Liver (tissue), 9 donors: Measurements from ENCODE around the gene IL36G. TPM values are rescaled to one million over a fixed set of nuclear protein-coding genes. Genes with fewer than 3 reads are reported as not detected.
A peak's percentile ranks its signal among the peaks of the same experiment; 100 is the strongest.

Source experiments
- DNase-seq: peaks from one replicate; pipeline ENCODE4 v3.0.0-alpha.2; 2017; ENCODE audit warnings: low spot score
- H3K27ac ChIP-seq, 2 donors: one replicate each; pipeline ENCODE4 v1.7.0; 2013; ENCODE audit warnings: inconsistent platforms in 2 of 2, low read length in 2 of 2, control low read depth in 1 of 2, low read depth in 1 of 2, mild to moderate bottlenecking in 1 of 2
- H3K27me3 ChIP-seq, 4 donors: one replicate each; pipeline versions ENCODE4 v1.6.1 to v1.7.0; 2013; ENCODE audit warnings: low read length in 3 of 4, inconsistent platforms in 1 of 4, mild to moderate bottlenecking in 1 of 4, moderate library complexity in 1 of 4; ENCODE audit not compliant: control insufficient read depth in 4 of 4, insufficient read depth in 4 of 4
- H3K36me3 ChIP-seq, 4 donors: one replicate each; pipeline versions ENCODE4 v1.6.1 to v1.7.0; 2013; ENCODE audit warnings: low read length in 3 of 4, mild to moderate bottlenecking in 3 of 4, low read depth in 1 of 4, moderate library complexity in 1 of 4; ENCODE audit not compliant: control insufficient read depth in 4 of 4, insufficient read depth in 3 of 4
- H3K4me1 ChIP-seq, 4 donors: one replicate each; pipeline versions ENCODE4 v1.6.1 to v1.7.0; 2013; ENCODE audit warnings: low read length in 3 of 4, mild to moderate bottlenecking in 3 of 4, moderate library complexity in 1 of 4; ENCODE audit not compliant: control insufficient read depth in 4 of 4, insufficient read depth in 4 of 4
- H3K4me3 ChIP-seq, 3 donors: one replicate each; pipeline versions ENCODE4 v1.6.1 to v1.7.0; 2013; ENCODE audit warnings: low read length in 3 of 3, control low read depth in 1 of 3, low read depth in 1 of 3, mild to moderate bottlenecking in 1 of 3
- H3K9ac ChIP-seq, 2 donors: one replicate each; pipeline ENCODE4 v1.7.0; 2013; ENCODE audit warnings: low read length in 2 of 2, mild to moderate bottlenecking in 2 of 2, moderate library complexity in 2 of 2, control low read depth in 1 of 2, low read depth in 1 of 2
- H3K9me3 ChIP-seq, 4 donors: one replicate each; pipeline versions ENCODE4 v1.6.1 to v1.7.0; 2013; ENCODE audit warnings: low read length in 3 of 4; ENCODE audit not compliant: control insufficient read depth in 4 of 4
- CTCF ChIP-seq: fragments of 150-350 bp; IDR thresholded peaks from 2 replicates; pipeline ENCODE4 v1.5.1; 2017; ENCODE audit warnings: improper control_type of control experiment, low read depth, low read length; ENCODE audit not compliant: missing input control
- EGR1 ChIP-seq, 2 donors: IDR thresholded peaks; 2 replicates each; pipeline ENCODE4 v1.6.1; 2016 to 2018; ENCODE audit warnings: antibody characterized with exemption in 2 of 2, low read depth in 2 of 2
- FOXA1 ChIP-seq: IDR thresholded peaks from 2 replicates; pipeline ENCODE4 v1.6.1; 2016; ENCODE audit warnings: antibody characterized with exemption
- FOXA2 ChIP-seq: IDR thresholded peaks from 2 replicates; pipeline ENCODE4 v1.6.1; 2016; ENCODE audit warnings: antibody characterized with exemption
- GABPA ChIP-seq, 2 donors: IDR thresholded peaks in 1 of 2; conservative IDR thresholded peaks in 1 of 2; 2 replicates each; pipeline ENCODE4 v1.6.1; 2016; ENCODE audit warnings: antibody characterized with exemption in 2 of 2, mild to moderate bottlenecking in 1 of 2, moderate library complexity in 1 of 2
- HNF4A ChIP-seq, 2 donors: conservative IDR thresholded peaks; 2 replicates each; pipeline ENCODE4 v1.6.1; 2016; ENCODE audit warnings: antibody characterized with exemption in 2 of 2, mild to moderate bottlenecking in 2 of 2
- HNF4G ChIP-seq: IDR thresholded peaks from 2 replicates; pipeline ENCODE4 v1.6.1; 2016; ENCODE audit warnings: antibody characterized with exemption
- JUND ChIP-seq, 2 donors: IDR thresholded peaks; 2 replicates each; pipeline ENCODE4 v1.6.1; 2016; ENCODE audit warnings: antibody characterized with exemption in 2 of 2
- NR2F2 ChIP-seq: IDR thresholded peaks from 2 replicates; pipeline ENCODE4 v1.6.1; 2016; ENCODE audit warnings: antibody characterized with exemption
- RAD21 ChIP-seq, 2 donors: IDR thresholded peaks; 2 replicates each; pipeline ENCODE4 v1.6.1; 2016; ENCODE audit warnings: antibody characterized with exemption in 2 of 2, mild to moderate bottlenecking in 2 of 2
- RXRA ChIP-seq, 2 donors: IDR thresholded peaks; 2 replicates each; pipeline ENCODE4 v1.6.1; 2017 to 2018; ENCODE audit warnings: antibody characterized with exemption in 2 of 2, mild to moderate bottlenecking in 1 of 2
- SP1 ChIP-seq: IDR thresholded peaks from 2 replicates; pipeline ENCODE4 v1.6.1; 2018; ENCODE audit warnings: antibody characterized with exemption, mild to moderate bottlenecking
- TAF1 ChIP-seq: conservative IDR thresholded peaks from 2 replicates; pipeline ENCODE4 v1.6.1; 2016; ENCODE audit warnings: antibody characterized with exemption, mild to moderate bottlenecking
- YY1 ChIP-seq: IDR thresholded peaks from 2 replicates; pipeline ENCODE4 v1.6.1; 2016; ENCODE audit warnings: antibody characterized with exemption, mild to moderate bottlenecking
- WGBS: extraction: QIAGEN DNeasy Blood & Tissue Kit; methylation state at CpG from one replicate; pipeline ENCODE4 v1.1.7; 2013; 5-methylcytosine and 5-hydroxymethylcytosine counted together
- polyA plus RNA-seq, 2 donors: library from polyadenylated mRNA; stranded (reverse) in 1 of 2; unstranded in 1 of 2; fragments of 200-250 nt in 1 of 2; fragments of >200 nt in 1 of 2; fragmentation: Nextera tagmentation in 1 of 2; extraction: Ambion mirVana in 1 of 2; gene quantifications; one replicate each; pipeline versions ENCODE4 v1.2.1 to v1.2.3, GENCODE V29; 2013 to 2015
- total RNA-seq, 2 donors: library from RNA; depleted of rRNA; stranded (reverse); fragments of >200 nt; gene quantifications; one replicate each; pipeline ENCODE4 v1.2.3, GENCODE V29; 2014
- TF ChIP-seq, protein P1 (sequence below): IDR thresholded peaks from 2 replicates; pipeline ENCODE4 v1.6.1; 2016; ENCODE audit warnings: antibody characterized with exemption
- TF ChIP-seq, protein P2 (sequence below): IDR thresholded peaks from 2 replicates; pipeline ENCODE4 v1.6.1; 2016; ENCODE audit warnings: antibody characterized with exemption, mild to moderate bottlenecking
- donor health status: healthy.
- donor health status: healthy.
- donor health status: healthy.
- donor health status: healthy.
- donor health status: healthy.

The IL36G gene
- total and polyA plus RNA-seq, 4 donors: not detected

GRCh38 chr2:112936927-112937232 lies 40.9 kb upstream of the IL36G start:
- H3K9me3 ChIP-seq: no peaks in the 10 kb centered on the region
- peaks cover 7 to 35% (median 27%) of the 10 kb centered on the region in 4 donors for H3K4me1 ChIP-seq
- no peaks in the 10 kb centered on the region for H3K36me3 ChIP-seq
- WGBS: 90% methylated on average over 2 of the region's 2 CpGs
- H3K27me3 ChIP-seq: no peaks in the 10 kb centered on the region
- no peak overlapping the region for H3K27ac ChIP-seq
- no peak overlapping the region for H3K4me3 ChIP-seq
- no peak for TF ChIP-seq JUND (IDR thresholded peaks at IDR 0.05)
- no peak for TF ChIP-seq RAD21 (IDR thresholded peaks at IDR 0.05)
- TF ChIP-seq, protein P1, sequence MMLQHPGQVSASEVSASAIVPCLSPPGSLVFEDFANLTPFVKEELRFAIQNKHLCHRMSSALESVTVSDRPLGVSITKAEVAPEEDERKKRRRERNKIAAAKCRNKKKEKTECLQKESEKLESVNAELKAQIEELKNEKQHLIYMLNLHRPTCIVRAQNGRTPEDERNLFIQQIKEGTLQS: no peak
- TF ChIP-seq, protein P2, sequence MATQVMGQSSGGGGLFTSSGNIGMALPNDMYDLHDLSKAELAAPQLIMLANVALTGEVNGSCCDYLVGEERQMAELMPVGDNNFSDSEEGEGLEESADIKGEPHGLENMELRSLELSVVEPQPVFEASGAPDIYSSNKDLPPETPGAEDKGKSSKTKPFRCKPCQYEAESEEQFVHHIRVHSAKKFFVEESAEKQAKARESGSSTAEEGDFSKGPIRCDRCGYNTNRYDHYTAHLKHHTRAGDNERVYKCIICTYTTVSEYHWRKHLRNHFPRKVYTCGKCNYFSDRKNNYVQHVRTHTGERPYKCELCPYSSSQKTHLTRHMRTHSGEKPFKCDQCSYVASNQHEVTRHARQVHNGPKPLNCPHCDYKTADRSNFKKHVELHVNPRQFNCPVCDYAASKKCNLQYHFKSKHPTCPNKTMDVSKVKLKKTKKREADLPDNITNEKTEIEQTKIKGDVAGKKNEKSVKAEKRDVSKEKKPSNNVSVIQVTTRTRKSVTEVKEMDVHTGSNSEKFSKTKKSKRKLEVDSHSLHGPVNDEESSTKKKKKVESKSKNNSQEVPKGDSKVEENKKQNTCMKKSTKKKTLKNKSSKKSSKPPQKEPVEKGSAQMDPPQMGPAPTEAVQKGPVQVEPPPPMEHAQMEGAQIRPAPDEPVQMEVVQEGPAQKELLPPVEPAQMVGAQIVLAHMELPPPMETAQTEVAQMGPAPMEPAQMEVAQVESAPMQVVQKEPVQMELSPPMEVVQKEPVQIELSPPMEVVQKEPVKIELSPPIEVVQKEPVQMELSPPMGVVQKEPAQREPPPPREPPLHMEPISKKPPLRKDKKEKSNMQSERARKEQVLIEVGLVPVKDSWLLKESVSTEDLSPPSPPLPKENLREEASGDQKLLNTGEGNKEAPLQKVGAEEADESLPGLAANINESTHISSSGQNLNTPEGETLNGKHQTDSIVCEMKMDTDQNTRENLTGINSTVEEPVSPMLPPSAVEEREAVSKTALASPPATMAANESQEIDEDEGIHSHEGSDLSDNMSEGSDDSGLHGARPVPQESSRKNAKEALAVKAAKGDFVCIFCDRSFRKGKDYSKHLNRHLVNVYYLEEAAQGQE: no peak
- TF ChIP-seq TAF1: no peak
- no peak for TF ChIP-seq GABPA (IDR thresholded peaks at IDR 0.05 in 1 of 2, conservative IDR thresholded peaks at IDR 0.05 in 1 of 2)
- no peak for TF ChIP-seq FOXA1
- no peak for TF ChIP-seq FOXA2
- TF ChIP-seq SP1: no peak
- TF ChIP-seq HNF4G: no peak
- no peak for TF ChIP-seq CTCF
- no peak for TF ChIP-seq EGR1 (IDR thresholded peaks at IDR 0.05; ENCODE audit: low read depth in 2 of 2)
- H3K9ac ChIP-seq: no peak overlapping the region
- no peak for DNase-seq

- TF ChIP-seq HNF4G (no peak), TAF1 (no peak), RAD21 (IDR thresholded peaks at IDR 0.05) (no peak), JUND (IDR thresholded peaks at IDR 0.05) (no peak)
- Histone ChIP-seq H3K36me3 (no peaks in the 10 kb centered on the region), H3K27ac (peak overlapping the region; percentile 85 to 92), H3K27me3 (no peaks in the 10 kb centered on the region), H3K9ac (no peak overlapping the region), H3K4me1 (peaks cover 7 to 35% (median 27%) of the 10 kb centered on the region in 4 donors), H3K4me3 (peak overlapping the region in 1 of 3 donors; percentile 1), H3K9me3 (no peaks in the 10 kb centered on the region)
- DNase-seq: no peak
- 39% methylated on average over 5 of the region's 5 CpGs for WGBS
Observed at GRCh38 chr2:112938904-112939303, 38.9 kb upstream of the IL36G start.

DNA sequence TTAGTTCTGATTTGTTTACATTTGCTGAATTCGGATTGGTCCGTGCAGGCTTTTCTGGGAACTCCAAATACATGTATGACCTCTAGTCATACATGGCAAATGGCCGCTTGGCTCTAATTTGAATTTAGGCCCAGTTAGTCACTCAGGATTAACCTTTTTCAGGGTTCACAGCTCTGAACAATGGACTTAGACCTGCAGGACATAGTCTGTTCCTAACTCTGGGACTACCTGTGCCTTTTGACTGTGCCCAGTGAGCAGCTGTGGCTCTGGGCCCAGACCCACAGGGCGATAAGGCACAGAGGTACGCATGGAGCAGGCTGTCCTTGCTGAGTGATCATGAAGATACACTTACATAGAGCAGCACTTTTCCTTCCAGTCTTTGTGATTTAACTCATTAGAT lies 38.4 kb upstream of the IL36G start:
- peaks cover 7 to 35% (median 27%) of the 10 kb centered on the region in 4 donors for H3K4me1 ChIP-seq
- no peak for DNase-seq
- H3K4me3 ChIP-seq: no peak overlapping the region
- no peaks in the 10 kb centered on the region for H3K27me3 ChIP-seq
- H3K9ac ChIP-seq: peak overlapping the region in 1 of 2 donors; percentile 24
- no peaks in the 10 kb centered on the region for H3K36me3 ChIP-seq
- H3K9me3 ChIP-seq: no peaks in the 10 kb centered on the region
- peak overlapping the region; percentile 85 to 92 for H3K27ac ChIP-seq
- 37% methylated on average over 5 of the region's 5 CpGs for WGBS
- TF ChIP-seq, protein P1: peak; percentile 68
- TF ChIP-seq GABPA (IDR thresholded peaks at IDR 0.05 in 1 of 2, conservative IDR thresholded peaks at IDR 0.05 in 1 of 2) (peak in 1 of 2 donors; percentile 57), NR2F2 (peak; percentile 87), EGR1 (IDR thresholded peaks at IDR 0.05; ENCODE audit: low read depth in 2 of 2) (peak in 1 of 2 donors; percentile 65), RXRA (IDR thresholded peaks at IDR 0.05) (peak; percentile 100), YY1 (peak; percentile 94), CTCF (no peak), HNF4A (conservative IDR thresholded peaks at IDR 0.05) (peak; percentile 100), HNF4G (peak; percentile 100)
